ENCODE measurements around the gene HACD2.
"Not testable (repeated sequence)": the region's sequence is repeated elsewhere in the genome, so short reads cannot be mapped to it uniquely, and the experiment has no call there.

The HACD2 gene

GRCh38 chr3:123610331-123610730 lies 25.5 kb upstream of the HACD2 start:
- Histone ChIP-seq H3K4me1 (ENCODE audit: control insufficient read depth, insufficient read depth, low read length, poor library complexity, severe bottlenecking) (peaks cover 8% of the 10 kb centered on the region), H3K36me3 (ENCODE audit: control insufficient read depth, insufficient read depth, low read length) (peaks cover 29% of the 10 kb centered on the region), H3K4me3 (ENCODE audit: extremely low read depth, insufficient read depth, low read length, poor library complexity, severe bottlenecking) (no peak overlapping the region), H3K9me3 (ENCODE audit: control insufficient read depth, low read length) (no peaks in the 10 kb centered on the region), H3K27ac (ENCODE audit: low read depth, low read length, severe bottlenecking) (no peak overlapping the region)
- 93 to 100% methylated on average over 2 of the region's 3 CpGs for WGBS, 2 experiments (ENCODE audit: insufficient coverage in 2 of 2)

GRCh38 chr3:123609063-123609462 lies 24.2 kb upstream of the HACD2 start:
- H3K4me1 ChIP-seq (ENCODE audit: control insufficient read depth, insufficient read depth, low read length, poor library complexity, severe bottlenecking): peaks cover 8% of the 10 kb centered on the region
- H3K36me3 ChIP-seq (ENCODE audit: control insufficient read depth, insufficient read depth, low read length): peaks cover 22% of the 10 kb centered on the region
- H3K27ac ChIP-seq (ENCODE audit: low read depth, low read length, severe bottlenecking): no peak overlapping the region
- H3K9me3 ChIP-seq (ENCODE audit: control insufficient read depth, low read length): no peaks in the 10 kb centered on the region
- H3K4me3 ChIP-seq (ENCODE audit: extremely low read depth, insufficient read depth, low read length, poor library complexity, severe bottlenecking): no peak overlapping the region
- 96% methylated on average over 4 of the region's 5 CpGs for WGBS, 2 experiments (ENCODE audit: insufficient coverage in 2 of 2)

GRCh38 chr3:123608263-123608937 lies 23.5 kb upstream of the HACD2 start:
- no peak overlapping the region for H3K4me3 ChIP-seq (ENCODE audit: extremely low read depth, insufficient read depth, low read length, poor library complexity, severe bottlenecking)
- no peaks in the 10 kb centered on the region for H3K9me3 ChIP-seq (ENCODE audit: control insufficient read depth, low read length)
- 83 to 100% methylated on average over 1 of the region's 3 CpGs for WGBS, 2 experiments (ENCODE audit: insufficient coverage in 2 of 2)
- peaks cover 16% of the 10 kb centered on the region for H3K36me3 ChIP-seq (ENCODE audit: control insufficient read depth, insufficient read depth, low read length)
- peaks cover 8% of the 10 kb centered on the region for H3K4me1 ChIP-seq (ENCODE audit: control insufficient read depth, insufficient read depth, low read length, poor library complexity, severe bottlenecking)
- no peak overlapping the region for H3K27ac ChIP-seq (ENCODE audit: low read depth, low read length, severe bottlenecking)

GRCh38 chr3:123606527-123606926 lies 21.7 kb upstream of the HACD2 start:
- Histone ChIP-seq H3K27ac (ENCODE audit: low read depth, low read length, severe bottlenecking) (peak overlapping the region; percentile 5), H3K4me3 (ENCODE audit: extremely low read depth, insufficient read depth, low read length, poor library complexity, severe bottlenecking) (no peak overlapping the region), H3K36me3 (ENCODE audit: control insufficient read depth, insufficient read depth, low read length) (peaks cover 5% of the 10 kb centered on the region), H3K4me1 (ENCODE audit: control insufficient read depth, insufficient read depth, low read length, poor library complexity, severe bottlenecking) (peaks cover 10% of the 10 kb centered on the region), H3K9me3 (ENCODE audit: control insufficient read depth, low read length) (no peaks in the 10 kb centered on the region)

- peaks cover 10% of the 10 kb centered on the region for H3K4me1 ChIP-seq (ENCODE audit: control insufficient read depth, insufficient read depth, low read length, poor library complexity, severe bottlenecking)
- H3K9me3 ChIP-seq (ENCODE audit: control insufficient read depth, low read length): no peaks in the 10 kb centered on the region
- WGBS, 2 experiments (ENCODE audit: insufficient coverage in 2 of 2): 92 to 94% methylated on average over 5 of the region's 5 CpGs
- peaks cover 5% of the 10 kb centered on the region for H3K36me3 ChIP-seq (ENCODE audit: control insufficient read depth, insufficient read depth, low read length)
- H3K4me3 ChIP-seq (ENCODE audit: extremely low read depth, insufficient read depth, low read length, poor library complexity, severe bottlenecking): no peak overlapping the region
- no peak overlapping the region for H3K27ac ChIP-seq (ENCODE audit: low read depth, low read length, severe bottlenecking)
Measured at GRCh38 chr3:123605789-123606234, 21.0 kb upstream of the HACD2 start.

- not testable (repeated sequence) for H3K4me3 ChIP-seq (ENCODE audit: extremely low read depth, insufficient read depth, low read length, poor library complexity, severe bottlenecking); H3K4me1 ChIP-seq (ENCODE audit: control insufficient read depth, insufficient read depth, low read length, poor library complexity, severe bottlenecking); H3K27ac ChIP-seq (ENCODE audit: low read depth, low read length, severe bottlenecking); H3K36me3 ChIP-seq (ENCODE audit: control insufficient read depth, insufficient read depth, low read length); H3K9me3 ChIP-seq (ENCODE audit: control insufficient read depth, low read length)
- 54 to 70% methylated on average over 2 of the region's 2 CpGs for WGBS, 2 experiments (ENCODE audit: insufficient coverage in 2 of 2)
Measured at GRCh38 chr3:123603153-123603552, 18.3 kb upstream of the HACD2 start.

- H3K4me1 ChIP-seq (ENCODE audit: control insufficient read depth, insufficient read depth, low read length, poor library complexity, severe bottlenecking): peaks cover 2% of the 10 kb centered on the region
Measured at GRCh38 chr3:123602325-123602724, 17.5 kb upstream of the HACD2 start.

GRCh38 chr3:123600863-123601262 lies 16.0 kb upstream of the HACD2 start:
- H3K36me3 ChIP-seq (ENCODE audit: control insufficient read depth, insufficient read depth, low read length); H3K27ac ChIP-seq (ENCODE audit: low read depth, low read length, severe bottlenecking); H3K4me1 ChIP-seq (ENCODE audit: control insufficient read depth, insufficient read depth, low read length, poor library complexity, severe bottlenecking); H3K4me3 ChIP-seq (ENCODE audit: extremely low read depth, insufficient read depth, low read length, poor library complexity, severe bottlenecking); H3K9me3 ChIP-seq (ENCODE audit: control insufficient read depth, low read length): not testable (repeated sequence)

More at GRCh38 chr3:123602325-123602724, 17.5 kb upstream of the HACD2 start:
- no CpG with 5 or more reads among the region's 1 CpG for WGBS, 2 experiments (ENCODE audit: insufficient coverage in 2 of 2)
- H3K27ac ChIP-seq (ENCODE audit: low read depth, low read length, severe bottlenecking): no peak overlapping the region
- H3K4me3 ChIP-seq (ENCODE audit: extremely low read depth, insufficient read depth, low read length, poor library complexity, severe bottlenecking): no peak overlapping the region
- H3K36me3 ChIP-seq (ENCODE audit: control insufficient read depth, insufficient read depth, low read length): no peaks in the 10 kb centered on the region
- H3K9me3 ChIP-seq (ENCODE audit: control insufficient read depth, low read length): no peaks in the 10 kb centered on the region

GRCh38 chr3:123597561-123597960 lies 12.7 kb upstream of the HACD2 start:
- Histone ChIP-seq H3K9me3 (ENCODE audit: control insufficient read depth, low read length) (no peaks in the 10 kb centered on the region), H3K36me3 (ENCODE audit: control insufficient read depth, insufficient read depth, low read length) (no peaks in the 10 kb centered on the region), H3K27ac (ENCODE audit: low read depth, low read length, severe bottlenecking) (no peak overlapping the region), H3K4me3 (ENCODE audit: extremely low read depth, insufficient read depth, low read length, poor library complexity, severe bottlenecking) (no peak overlapping the region), H3K4me1 (ENCODE audit: control insufficient read depth, insufficient read depth, low read length, poor library complexity, severe bottlenecking) (peaks cover 2% of the 10 kb centered on the region)
- 100% methylated on average over 2 of the region's 4 CpGs; no CpG with 5 or more reads in 1 of the 2 experiments for WGBS, 2 experiments (ENCODE audit: insufficient coverage in 2 of 2)

GRCh38 chr3:123595396-123596180 lies 10.7 kb upstream of the HACD2 start:
- peaks cover 15% of the 10 kb centered on the region for H3K36me3 ChIP-seq (ENCODE audit: control insufficient read depth, insufficient read depth, low read length)
- H3K4me3 ChIP-seq (ENCODE audit: extremely low read depth, insufficient read depth, low read length, poor library complexity, severe bottlenecking): no peak overlapping the region
- peaks cover 6% of the 10 kb centered on the region for H3K9me3 ChIP-seq (ENCODE audit: control insufficient read depth, low read length)
- 85 to 89% methylated on average over 3 of the region's 5 CpGs for WGBS, 2 experiments (ENCODE audit: insufficient coverage in 2 of 2)
- H3K27ac ChIP-seq (ENCODE audit: low read depth, low read length, severe bottlenecking): peak overlapping the region; percentile 69
- no peaks in the 10 kb centered on the region for H3K4me1 ChIP-seq (ENCODE audit: control insufficient read depth, insufficient read depth, low read length, poor library complexity, severe bottlenecking)

- H3K9me3 ChIP-seq (ENCODE audit: control insufficient read depth, low read length): peaks cover 20% of the 10 kb centered on the region
- H3K4me1 ChIP-seq (ENCODE audit: control insufficient read depth, insufficient read depth, low read length, poor library complexity, severe bottlenecking): no peaks in the 10 kb centered on the region
- 95 to 100% methylated on average over 2 of the region's 3 CpGs for WGBS, 2 experiments (ENCODE audit: insufficient coverage in 2 of 2)
- H3K27ac ChIP-seq (ENCODE audit: low read depth, low read length, severe bottlenecking): no peak overlapping the region
- no peak overlapping the region for H3K4me3 ChIP-seq (ENCODE audit: extremely low read depth, insufficient read depth, low read length, poor library complexity, severe bottlenecking)
- H3K36me3 ChIP-seq (ENCODE audit: control insufficient read depth, insufficient read depth, low read length): peaks cover 34% of the 10 kb centered on the region
Measured at GRCh38 chr3:123593381-123593780, 8.5 kb upstream of the HACD2 start.
